HG03066 (cell line): ENCODE measurements around the gene FMO4.
"Not testable (repeated sequence)": the region's sequence is repeated elsewhere in the genome, so short reads cannot be mapped to it uniquely, and the experiment has no call there.

Source experiments
- ATAC-seq: cut with Tn5 transposase; IDR thresholded peaks from one replicate; pipeline ENCODE4 v1.9.1; 2021; ENCODE audit warnings: low read depth; ENCODE audit not compliant: unreplicated experiment

FMO4 gene

GRCh38 chr1:171313319-171313834 is 606 bp upstream of the FMO4 start:
- ATAC-seq, result peak; percentile 51

DNA sequence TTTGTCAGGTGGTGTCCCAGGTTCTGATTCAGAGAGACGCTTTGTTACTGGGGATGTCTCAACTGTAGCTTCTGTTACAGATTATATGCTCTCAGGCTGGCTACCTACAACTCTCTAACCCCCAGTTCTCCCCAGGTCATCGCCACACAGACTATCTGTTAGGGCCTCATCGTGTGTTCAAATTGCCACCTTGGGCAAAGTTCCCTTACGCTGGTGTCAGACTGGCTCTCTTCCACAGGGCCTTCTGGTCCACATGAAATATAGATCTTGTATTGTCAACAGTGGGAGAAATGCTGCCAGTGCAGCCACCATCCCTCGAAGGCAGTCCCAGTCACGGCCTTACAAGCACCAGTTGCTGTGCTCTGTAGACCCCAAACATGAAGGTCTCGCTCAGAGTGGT is 15.3 kb downstream of the FMO4 start:
- ATAC-seq, result no peak

GRCh38 chr1:171334024-171334640 is 20.1 kb downstream of the FMO4 start:
- ATAC-seq, result no peak

- ATAC-seq, result no peak
These were observed 22.0 kb downstream of the FMO4 start for GRCh38 chr1:171335964-171336363.

DNA sequence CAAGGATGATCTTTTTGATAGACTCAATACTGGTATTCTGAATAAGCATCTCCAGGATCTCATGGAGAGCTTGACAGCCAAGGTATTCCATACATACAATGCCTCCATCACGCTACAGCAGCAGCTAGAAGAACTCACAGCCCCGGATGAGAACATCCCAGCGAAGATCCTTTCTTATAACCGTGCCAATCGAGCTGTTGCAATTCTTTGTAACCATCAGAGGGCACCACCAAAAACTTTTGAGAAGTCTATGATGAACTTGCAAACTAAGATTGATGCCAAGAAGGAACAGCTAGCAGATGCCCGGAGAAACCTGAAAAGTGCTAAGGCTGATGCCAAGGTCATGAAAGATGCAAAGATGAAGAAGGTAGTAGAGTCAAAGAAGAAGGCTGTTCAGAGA is 25.4 kb downstream of the FMO4 start:
- ATAC-seq, result not testable (repeated sequence)

DNA sequence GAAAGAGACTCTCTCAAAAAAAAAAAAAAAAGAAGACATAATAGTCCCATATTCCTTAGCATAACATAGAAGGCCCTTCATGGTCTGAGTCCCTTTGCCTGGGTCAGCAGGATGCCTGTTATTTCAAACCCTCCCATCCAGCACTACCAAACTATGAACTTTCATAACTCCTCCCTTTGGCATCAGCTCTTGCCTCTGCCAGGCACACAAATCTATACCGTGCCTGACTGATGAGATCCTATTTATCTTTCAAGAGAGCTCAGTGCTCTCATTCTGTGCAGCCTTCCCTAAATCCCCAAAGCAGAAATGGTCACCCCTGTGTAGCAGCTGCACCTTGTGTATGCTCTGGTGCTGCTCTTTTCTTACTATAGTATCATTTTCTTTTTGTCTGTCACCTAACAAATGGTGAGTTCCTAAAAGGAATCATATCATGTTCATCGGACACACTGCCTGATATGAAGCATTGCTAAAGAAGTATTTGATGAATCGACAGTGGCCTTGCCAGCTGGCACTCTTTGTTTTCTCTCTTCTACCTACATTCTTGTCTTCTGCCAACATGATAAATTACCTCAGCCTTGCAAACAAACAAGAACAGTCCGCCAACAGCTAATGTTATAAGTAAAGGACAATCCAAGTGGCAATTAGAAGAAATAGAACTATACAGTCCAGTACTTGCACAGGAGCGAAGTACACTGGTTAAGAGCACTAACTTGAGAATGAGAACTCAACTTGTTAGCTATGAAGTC is 29.9 kb downstream of the FMO4 start:
- no peak for ATAC-seq

GRCh38 chr1:171344473-171344820 is 30.5 kb downstream of the FMO4 start:
- ATAC-seq, result no peak

- no peak for ATAC-seq
These were observed 31.6 kb downstream of the FMO4 start for GRCh38 chr1:171345536-171345935.

DNA sequence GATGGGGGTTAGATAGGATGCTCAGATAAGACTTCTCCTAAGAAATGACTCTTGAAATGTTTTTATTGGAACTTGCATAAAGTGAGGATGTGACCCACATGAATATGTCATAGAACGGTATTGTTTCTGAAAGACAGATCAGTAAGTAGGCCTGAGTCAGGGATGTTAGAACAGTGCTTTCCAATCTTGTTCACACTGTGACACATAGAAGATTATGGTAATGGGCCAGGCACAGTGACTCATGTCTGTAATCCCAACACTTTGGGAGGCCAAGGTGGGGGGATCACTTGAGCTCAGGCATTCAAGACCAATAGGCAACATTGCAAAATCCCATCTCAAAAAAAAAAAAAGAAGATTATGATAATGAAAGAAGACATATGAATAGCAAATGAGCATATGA is 32.9 kb downstream of the FMO4 start:
- ATAC-seq, result no peak

DNA sequence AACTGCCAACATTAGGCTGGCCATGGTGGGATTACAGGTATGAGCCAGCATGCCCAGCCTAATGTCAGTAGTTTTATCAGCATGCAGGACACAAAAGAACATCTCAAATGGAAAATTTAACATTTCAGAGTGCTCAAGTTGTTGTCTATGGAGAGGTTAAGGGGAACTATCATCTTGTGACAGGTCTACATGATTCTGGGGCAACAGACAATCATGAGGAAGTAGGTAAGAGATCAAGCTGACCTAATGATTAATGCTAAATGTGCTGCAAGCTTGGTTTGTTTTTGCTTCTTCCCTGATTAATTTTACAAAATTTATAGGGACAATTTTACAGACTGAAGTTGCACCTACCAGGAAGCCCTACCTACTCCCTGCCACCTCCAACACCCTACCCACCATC is 36.6 kb downstream of the FMO4 start:
- ATAC-seq, result no peak

- ATAC-seq, result no peak
These were observed 38.0 kb downstream of the FMO4 start for GRCh38 chr1:171351961-171352360.

DNA sequence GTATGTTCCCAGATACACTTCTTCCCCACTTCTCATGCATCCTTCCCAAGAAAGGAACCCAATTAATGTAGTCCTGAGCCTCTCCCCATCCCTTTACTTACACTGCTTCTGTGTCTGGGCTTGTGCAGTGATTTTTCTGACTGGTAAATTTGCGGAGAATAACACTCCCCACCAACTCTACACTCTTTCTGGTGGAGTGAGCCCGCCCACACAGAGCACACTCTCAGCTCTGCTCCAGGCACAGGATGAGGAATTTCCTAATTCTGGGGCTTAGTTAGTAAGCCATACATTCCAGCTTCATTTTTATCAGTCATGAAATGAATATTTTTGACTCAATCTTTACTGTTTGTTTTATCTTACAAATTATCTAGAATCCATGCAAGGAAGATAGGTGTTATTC is 38.6 kb downstream of the FMO4 start:
- ATAC-seq, result no peak

DNA sequence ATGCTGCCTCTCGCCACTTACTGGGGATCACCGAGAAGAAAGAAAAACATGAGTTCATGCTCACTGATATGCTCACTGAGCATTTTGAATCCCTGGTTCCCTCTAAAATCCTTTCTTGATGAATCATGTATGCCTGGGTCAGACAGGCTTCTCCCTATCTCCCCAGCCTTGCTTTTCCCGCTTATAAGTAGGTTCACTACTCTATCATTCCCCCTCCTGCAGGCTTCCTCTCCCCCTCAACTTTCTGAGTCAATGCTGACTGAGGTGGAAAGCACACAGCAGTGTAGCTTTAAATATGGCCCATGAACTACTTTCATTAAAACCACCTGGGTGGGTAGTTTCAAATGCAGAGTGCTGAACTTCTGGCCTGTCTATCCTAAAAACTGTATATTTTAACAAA is 41.7 kb downstream of the FMO4 start:
- no peak for ATAC-seq

- no peak for ATAC-seq
These were observed 43.2 kb downstream of the FMO4 start for GRCh38 chr1:171357179-171357578.

- not testable (repeated sequence) for ATAC-seq
These were observed 45.3 kb downstream of the FMO4 start for GRCh38 chr1:171359355-171359648.

- not testable (repeated sequence) for ATAC-seq
These were observed 45.9 kb downstream of the FMO4 start for GRCh38 chr1:171359731-171360527.

GRCh38 chr1:171366085-171366484 is 52.1 kb downstream of the FMO4 start:
- ATAC-seq, result no peak

- ATAC-seq, result no peak
These were observed 52.8 kb downstream of the FMO4 start for GRCh38 chr1:171366816-171367215.

DNA sequence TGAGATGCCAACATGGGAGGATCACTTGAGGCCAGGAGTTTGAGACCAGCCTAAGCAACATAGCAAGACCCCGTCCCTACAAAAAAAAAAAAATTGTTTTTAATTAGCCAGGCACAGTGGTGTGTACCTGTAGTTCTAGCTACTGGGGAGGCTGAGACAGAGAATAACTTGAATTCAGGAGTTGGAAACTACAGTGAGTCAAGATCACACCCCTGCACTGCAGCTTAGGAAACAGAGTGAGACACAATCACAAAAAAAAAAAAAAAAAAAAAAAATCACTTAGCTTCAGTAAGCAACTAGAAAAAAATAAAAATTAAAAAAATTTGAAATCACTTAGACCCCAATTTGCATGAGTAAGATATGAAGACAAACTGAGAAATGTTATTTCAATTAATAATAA is 53.5 kb downstream of the FMO4 start:
- ATAC-seq, result no peak

- ATAC-seq, result no peak
These were observed 58.6 kb downstream of the FMO4 start for GRCh38 chr1:171372418-171373084.
